ENCODE results near the gene DYSF.

The DYSF gene

GRCh38 chr2:71613953-71614925, 160.9 kb downstream of the DYSF start:
- no peak for TF ChIP-seq CTCF (IDR thresholded peaks at IDR 0.05; ENCODE audit: low read depth, low read length)
- H3K4me3 ChIP-seq (ENCODE audit: low read depth, low read length): no peak overlapping the region

DNA sequence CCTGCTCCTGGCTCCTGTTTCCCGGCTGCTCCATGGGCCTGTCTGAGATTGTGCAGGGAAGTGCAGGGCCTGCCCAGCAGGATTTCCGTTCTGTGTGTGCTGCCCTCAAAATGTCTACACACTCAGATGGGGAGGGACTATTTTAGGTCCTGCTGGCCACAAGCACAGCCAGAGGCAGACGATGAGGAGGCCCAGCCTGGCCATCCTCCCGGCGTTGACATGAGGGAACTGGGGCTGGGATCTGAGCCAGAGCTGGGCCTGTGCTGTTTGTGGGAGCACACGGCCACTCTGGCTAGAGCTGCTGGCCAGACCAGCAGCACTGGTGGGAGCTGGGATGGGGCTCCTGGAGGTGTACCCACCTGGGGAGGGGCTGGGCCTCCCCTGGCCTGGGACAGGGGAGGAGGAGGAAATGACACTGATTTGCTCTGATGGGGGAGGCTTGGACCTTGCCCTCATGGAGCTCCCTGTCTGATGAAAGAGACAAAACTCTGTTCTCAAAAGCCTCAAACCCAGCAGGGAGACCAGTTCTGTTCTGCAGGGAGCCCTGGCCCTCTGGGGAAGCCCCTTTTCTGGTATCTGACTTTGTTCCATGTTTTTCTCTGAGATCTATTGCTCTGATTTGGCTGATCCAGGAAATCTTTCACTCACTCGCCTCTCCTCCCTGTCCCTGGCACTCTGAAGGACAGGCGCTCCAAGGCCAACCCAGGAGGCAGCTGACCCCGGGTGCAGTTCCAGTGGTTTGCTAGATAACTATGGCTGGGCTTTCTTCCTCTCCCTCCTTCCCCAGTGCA, 161.8 kb downstream of the DYSF start:
- no peak overlapping the region for H3K4me3 ChIP-seq (ENCODE audit: low read depth, low read length)
- TF ChIP-seq CTCF (IDR thresholded peaks at IDR 0.05; ENCODE audit: low read depth, low read length): no peak

DNA sequence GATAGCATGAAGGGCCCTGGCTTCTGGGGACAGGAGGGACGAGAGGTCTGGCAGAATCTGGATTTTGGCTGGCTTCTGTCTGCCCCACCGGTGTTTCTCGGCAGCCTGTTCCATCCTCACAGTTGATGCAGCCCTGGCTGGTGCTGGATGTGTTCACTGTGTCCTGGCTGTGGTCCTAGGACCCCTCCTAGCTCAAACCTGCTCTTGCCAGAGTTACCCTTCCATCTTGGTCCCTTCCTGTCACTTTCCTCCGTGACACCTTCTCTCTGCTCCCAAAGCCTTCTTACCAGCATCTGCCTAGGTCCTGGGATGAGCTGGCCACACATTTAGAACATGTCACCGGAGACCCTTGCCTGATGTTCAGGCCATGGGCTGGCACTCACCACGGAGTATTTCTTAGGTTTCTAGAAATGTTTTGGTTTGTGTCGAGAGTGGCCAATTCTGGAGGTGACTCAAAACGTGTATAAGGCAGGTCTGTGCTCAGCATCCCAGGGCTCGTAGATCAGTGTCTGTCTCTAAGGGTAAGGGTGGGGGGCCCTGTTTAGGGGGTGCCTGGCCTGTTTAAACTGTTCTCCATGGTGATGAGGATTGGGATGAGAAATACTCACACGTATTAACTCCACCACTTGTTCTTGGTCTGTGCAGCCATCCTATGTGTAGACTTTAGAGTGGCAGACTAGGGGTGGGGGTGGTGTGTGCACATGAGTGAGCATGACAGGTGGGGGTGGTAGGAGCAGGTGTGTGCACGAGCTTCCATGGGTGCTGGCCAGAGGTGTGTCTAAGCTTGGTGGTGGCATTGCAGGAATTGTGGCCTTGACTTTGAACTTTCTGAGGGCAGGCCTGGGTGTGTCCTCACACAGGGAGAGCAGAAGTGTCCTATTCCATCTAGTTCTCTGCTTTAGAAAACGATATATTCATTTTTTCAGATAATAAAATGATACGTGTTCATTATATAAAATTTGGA, 162.7 kb downstream of the DYSF start:
- no peak overlapping the region for H3K4me3 ChIP-seq (ENCODE audit: low read depth, low read length)
- TF ChIP-seq CTCF (IDR thresholded peaks at IDR 0.05; ENCODE audit: low read depth, low read length): no peak

DNA sequence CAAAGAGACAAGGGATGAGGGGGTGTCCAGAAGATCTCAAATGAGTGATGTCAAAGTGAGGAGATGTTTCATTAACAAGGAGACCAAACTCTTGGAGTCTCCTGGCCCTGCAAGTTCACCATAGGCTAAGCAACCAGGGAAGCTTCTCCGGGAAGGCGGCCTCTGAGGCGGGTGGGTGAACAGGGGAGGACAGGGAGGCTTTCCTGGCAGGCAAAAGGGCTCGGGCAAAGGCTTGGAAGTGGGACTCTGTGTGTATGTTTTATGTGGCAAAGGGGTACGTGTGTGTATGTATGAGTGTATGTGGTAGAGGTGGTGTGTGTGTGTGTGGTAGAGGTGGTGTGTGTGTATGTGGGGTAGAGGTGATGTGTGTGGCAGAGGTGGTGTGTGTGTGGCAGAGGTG, 163.9 kb downstream of the DYSF start:
- TF ChIP-seq CTCF (IDR thresholded peaks at IDR 0.05; ENCODE audit: low read depth, low read length): no peak
- H3K4me3 ChIP-seq (ENCODE audit: low read depth, low read length): no peak overlapping the region

DNA sequence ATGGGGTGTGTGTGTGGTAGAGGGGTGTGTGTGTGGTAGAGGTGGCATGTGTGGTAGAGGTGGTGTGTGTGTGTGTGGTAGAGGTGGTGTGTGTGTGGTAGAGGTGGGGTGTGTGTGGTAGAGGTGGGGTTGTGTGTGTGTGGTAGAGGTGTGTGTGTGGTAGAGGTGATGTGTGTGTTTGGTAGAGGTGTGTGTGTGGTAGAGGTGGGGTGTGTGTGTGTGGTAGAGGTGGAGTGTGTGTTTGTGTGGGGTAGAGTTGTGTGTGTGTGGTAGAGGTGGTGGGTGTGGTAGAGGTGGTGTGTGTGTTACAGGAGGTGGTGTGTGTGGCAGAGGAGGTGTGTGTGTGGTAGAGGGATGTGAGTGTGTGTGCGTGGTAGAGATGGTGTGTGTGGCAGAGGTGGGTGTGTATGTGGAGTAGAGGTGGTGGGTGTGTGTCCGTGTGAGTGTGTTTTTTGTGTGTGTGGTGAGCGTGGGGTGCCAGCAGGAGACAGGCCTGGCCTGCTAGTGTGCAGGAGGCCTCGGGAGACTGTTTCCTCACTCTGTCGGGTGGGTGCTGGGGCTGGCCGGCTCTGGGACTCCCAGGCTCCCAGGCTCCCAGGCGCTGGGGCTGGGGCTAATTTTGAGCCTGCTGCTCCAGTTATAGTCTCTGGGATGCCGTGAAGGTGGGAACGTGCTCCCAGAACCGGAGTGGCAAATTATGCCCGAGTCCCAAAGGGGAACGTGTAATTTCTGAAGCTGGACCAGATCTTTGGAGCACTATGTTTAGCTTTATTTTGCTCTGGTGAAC, 165.2 kb downstream of the DYSF start:
- H3K4me3 ChIP-seq (ENCODE audit: low read depth, low read length): no peak overlapping the region

More for the DNA sequence above, 165.2 kb downstream of the DYSF start:
- no peak for TF ChIP-seq CTCF (IDR thresholded peaks at IDR 0.05; ENCODE audit: low read depth, low read length)

Data from WI38 (cell line).